Measurements from ENCODE around the gene KCNQ2. TPM values are rescaled to one million over a fixed set of nuclear protein-coding genes. Genes with fewer than 3 reads are reported as not detected.

The KCNQ2 gene
- total RNA-seq, 1 donor from 2014 or later, result 39.5 TPM

GRCh38 chr20:63462244-63462643, 10.2 kb downstream of the KCNQ2 start:
- DNase-seq (ENCODE audit: low spot score), result no peak
- Histone ChIP-seq H3K4me3 (no peak overlapping the region), H3K27ac (no peak overlapping the region), H4K20me1 (ENCODE audit: low read depth) (peaks cover 99% of the 10 kb centered on the region), H3K4me1 (peaks cover 16% of the 10 kb centered on the region), H2AFZ (replicated peaks) (no peak overlapping the region), H3K4me2 (no peak overlapping the region), H3F3A (ENCODE audit: low read depth) (no peaks in the 10 kb centered on the region), H3K9me3 (ENCODE audit: low read depth) (no peaks in the 10 kb centered on the region), H3K9ac (no peak overlapping the region), H3K36me3 (no peaks in the 10 kb centered on the region), H3K79me2 (ENCODE audit: low read depth) (peaks cover 52% of the 10 kb centered on the region), H3K27me3 (no peaks in the 10 kb centered on the region)
- Mint-ChIP-seq H3K36me3 (no peaks in the 10 kb centered on the region), H3K27ac (no peak overlapping the region), H3K4me1 (peaks cover 45% of the 10 kb centered on the region), H3K4me3 (no peak overlapping the region), H3K9me3 (no peaks in the 10 kb centered on the region), H3K27me3 (ENCODE audit: insufficient read depth, low read depth) (peaks cover 4% of the 10 kb centered on the region)
- no peak for TF ChIP-seq CTCF (IDR thresholded peaks at IDR 0.05)

GRCh38 chr20:63461104-63461763, 11.2 kb downstream of the KCNQ2 start:
- Histone ChIP-seq H3K27ac (no peak overlapping the region), H3K79me2 (ENCODE audit: low read depth) (peaks cover 56% of the 10 kb centered on the region), H3K9ac (no peak overlapping the region), H3K4me3 (no peak overlapping the region), H3F3A (ENCODE audit: low read depth) (no peaks in the 10 kb centered on the region), H3K27me3 (no peaks in the 10 kb centered on the region), H3K4me2 (no peak overlapping the region), H2AFZ (replicated peaks) (no peak overlapping the region), H4K20me1 (ENCODE audit: low read depth) (peaks cover 99% of the 10 kb centered on the region), H3K4me1 (peaks cover 16% of the 10 kb centered on the region), H3K9me3 (ENCODE audit: low read depth) (no peaks in the 10 kb centered on the region), H3K36me3 (no peaks in the 10 kb centered on the region)
- DNase-seq (ENCODE audit: low spot score), result peak; percentile 78
- Mint-ChIP-seq H3K4me3 (no peak overlapping the region), H3K4me1 (peaks cover 40% of the 10 kb centered on the region), H3K27me3 (ENCODE audit: insufficient read depth, low read depth) (peaks cover 4% of the 10 kb centered on the region), H3K36me3 (no peaks in the 10 kb centered on the region), H3K27ac (no peak overlapping the region), H3K9me3 (no peaks in the 10 kb centered on the region)
- TF ChIP-seq CTCF (IDR thresholded peaks at IDR 0.05), result no peak
- TF ChIP-seq EZH2 (IDR thresholded peaks at IDR 0.05), result no peak
- no peak for TF ChIP-seq EZH2phosphoT487 (IDR thresholded peaks at IDR 0.05)

- H3K27ac Mint-ChIP-seq, result peak overlapping the region; percentile 92
- no peaks in the 10 kb centered on the region for H3K9me3 Mint-ChIP-seq
- Histone ChIP-seq H4K20me1 (ENCODE audit: low read depth) (peaks cover 100% of the 10 kb centered on the region), H3K9ac (no peak overlapping the region), H3F3A (ENCODE audit: low read depth) (no peaks in the 10 kb centered on the region), H2AFZ (replicated peaks) (no peak overlapping the region), H3K4me1 (peaks cover 22% of the 10 kb centered on the region), H3K4me3 (no peak overlapping the region), H3K9me3 (ENCODE audit: low read depth) (no peaks in the 10 kb centered on the region), H3K79me2 (ENCODE audit: low read depth) (peaks cover 56% of the 10 kb centered on the region), H3K4me2 (no peak overlapping the region), H3K36me3 (no peaks in the 10 kb centered on the region), H3K27me3 (no peaks in the 10 kb centered on the region), H3K27ac (no peak overlapping the region)
- no peaks in the 10 kb centered on the region for H3K36me3 Mint-ChIP-seq
- peaks cover 41% of the 10 kb centered on the region for H3K4me1 Mint-ChIP-seq
- H3K4me3 Mint-ChIP-seq, result no peak overlapping the region
- DNase-seq (ENCODE audit: low spot score), result no peak
- TF ChIP-seq EZH2phosphoT487 (IDR thresholded peaks at IDR 0.05), result no peak
- no peak for TF ChIP-seq EZH2 (IDR thresholded peaks at IDR 0.05)
- TF ChIP-seq CTCF (IDR thresholded peaks at IDR 0.05), result no peak
- peaks cover 4% of the 10 kb centered on the region for H3K27me3 Mint-ChIP-seq (ENCODE audit: insufficient read depth, low read depth)
Measured at GRCh38 chr20:63459070-63459380, 13.4 kb downstream of the KCNQ2 start.
